Nephron progenitor cell (in vitro differentiated cells): Measurements from ENCODE around the gene FOXN3.
A peak's percentile ranks its signal among the peaks of the same experiment; 100 is the strongest.

Experiments
- DNase-seq: peaks from one replicate; pipeline ENCODE4 v3.0.0; 2021
- H3K27ac Mint-ChIP-seq: 2 replicates; pipeline ENCODE4 v1.8.0; 2021; ENCODE audit warnings: mild to moderate bottlenecking, moderate library complexity, mixed read lengths
- H3K27me3 Mint-ChIP-seq: 2 replicates; pipeline ENCODE4 v1.8.0; 2021; ENCODE audit warnings: mild to moderate bottlenecking, low read depth, mixed read lengths; ENCODE audit not compliant: poor library complexity
- H3K36me3 Mint-ChIP-seq: 2 replicates; pipeline ENCODE4 v1.8.0; 2021; ENCODE audit warnings: low read depth, mixed read lengths
- H3K4me1 Mint-ChIP-seq: 2 replicates; pipeline ENCODE4 v1.8.0; 2021; ENCODE audit warnings: mixed read lengths
- H3K4me3 Mint-ChIP-seq: 2 replicates; pipeline ENCODE4 v1.8.0; 2021; ENCODE audit warnings: mild to moderate bottlenecking, moderate library complexity, mixed read lengths
- H3K9me3 Mint-ChIP-seq: 2 replicates; pipeline ENCODE4 v1.8.0; 2021; ENCODE audit warnings: mild to moderate bottlenecking, moderate library complexity, mixed read lengths
- CTCF ChIP-seq: fragments of 200-600 bp; sonication (generic); IDR thresholded peaks from 2 replicates; pipeline ENCODE4 v1.5.0; 2021; ENCODE audit warnings: antibody characterized with exemption

The FOXN3 gene

GRCh38 chr14:89178800-89179535 is 238.1 kb downstream of the FOXN3 start:
- H3K9me3 Mint-ChIP-seq: peaks cover 3% of the 10 kb centered on the region
- peak overlapping the region; percentile 8 for H3K27ac Mint-ChIP-seq
- H3K4me1 Mint-ChIP-seq: peaks cover 28% of the 10 kb centered on the region
- DNase-seq: no peak
- no peaks in the 10 kb centered on the region for H3K27me3 Mint-ChIP-seq
- H3K4me3 Mint-ChIP-seq: no peak overlapping the region
- TF ChIP-seq CTCF: no peak
- peaks cover 24% of the 10 kb centered on the region for H3K36me3 Mint-ChIP-seq

- no peaks in the 10 kb centered on the region for H3K27me3 Mint-ChIP-seq
- TF ChIP-seq CTCF: no peak
- no peak overlapping the region for H3K27ac Mint-ChIP-seq
- H3K4me1 Mint-ChIP-seq: peaks cover 28% of the 10 kb centered on the region
- no peak overlapping the region for H3K4me3 Mint-ChIP-seq
- peaks cover 3% of the 10 kb centered on the region for H3K9me3 Mint-ChIP-seq
- H3K36me3 Mint-ChIP-seq: peaks cover 28% of the 10 kb centered on the region
- no peak for DNase-seq
Measured at GRCh38 chr14:89178376-89178775, 238.7 kb downstream of the FOXN3 start.

- Mint-ChIP-seq H3K9me3 (peaks cover 20% of the 10 kb centered on the region), H3K27me3 (no peaks in the 10 kb centered on the region), H3K4me1 (peaks cover 28% of the 10 kb centered on the region), H3K27ac (no peak overlapping the region), H3K36me3 (peaks cover 47% of the 10 kb centered on the region), H3K4me3 (no peak overlapping the region)
- no peak for TF ChIP-seq CTCF
- no peak for DNase-seq
Measured at GRCh38 chr14:89175881-89176799, 240.9 kb downstream of the FOXN3 start.

- no peak overlapping the region for H3K4me3 Mint-ChIP-seq
- no peaks in the 10 kb centered on the region for H3K27me3 Mint-ChIP-seq
- H3K9me3 Mint-ChIP-seq: peaks cover 51% of the 10 kb centered on the region
- peaks cover 82% of the 10 kb centered on the region for H3K36me3 Mint-ChIP-seq
- peaks cover 10% of the 10 kb centered on the region for H3K4me1 Mint-ChIP-seq
- DNase-seq: no peak
- TF ChIP-seq CTCF: no peak
- no peak overlapping the region for H3K27ac Mint-ChIP-seq
Measured at GRCh38 chr14:89171628-89172027, 245.4 kb downstream of the FOXN3 start.

GRCh38 chr14:89171168-89171567 is 245.9 kb downstream of the FOXN3 start:
- TF ChIP-seq CTCF: no peak
- H3K9me3 Mint-ChIP-seq: peaks cover 51% of the 10 kb centered on the region
- no peaks in the 10 kb centered on the region for H3K27me3 Mint-ChIP-seq
- peaks cover 82% of the 10 kb centered on the region for H3K36me3 Mint-ChIP-seq
- H3K4me1 Mint-ChIP-seq: peaks cover 5% of the 10 kb centered on the region
- no peak overlapping the region for H3K4me3 Mint-ChIP-seq
- no peak overlapping the region for H3K27ac Mint-ChIP-seq
- no peak for DNase-seq
